SK-N-SH treated with all-trans-retinoic acid at 6 μM for 48 hours (cell line): ENCODE measurements around the gene NEAT1.
"Not testable (repeated sequence)": the region's sequence is repeated elsewhere in the genome, so short reads cannot be mapped to it uniquely, and the experiment has no call there.

ENCODE experiments used
- ARNTL ChIP-seq: fragments of 450-650 bp; formaldehyde crosslinking; IDR thresholded peaks from 2 replicates; pipeline ENCODE4 v1.5.0; 2020; ENCODE audit warnings: low read depth, mild to moderate bottlenecking, moderate library complexity, borderline replicate concordance
- BACH2 ChIP-seq: fragments of 250-450 bp; sonication (Bioruptor Pico); IDR thresholded peaks from 2 replicates; pipeline ENCODE4 v1.9.0; 2021; ENCODE audit warnings: mild to moderate bottlenecking, borderline replicate concordance
- PPARA ChIP-seq: fragments of 250-450 bp; sonication (Bioruptor Pico); IDR thresholded peaks from 2 replicates; pipeline ENCODE4 v1.5.0; 2020; ENCODE audit warnings: mild to moderate bottlenecking, borderline replicate concordance

DNA sequence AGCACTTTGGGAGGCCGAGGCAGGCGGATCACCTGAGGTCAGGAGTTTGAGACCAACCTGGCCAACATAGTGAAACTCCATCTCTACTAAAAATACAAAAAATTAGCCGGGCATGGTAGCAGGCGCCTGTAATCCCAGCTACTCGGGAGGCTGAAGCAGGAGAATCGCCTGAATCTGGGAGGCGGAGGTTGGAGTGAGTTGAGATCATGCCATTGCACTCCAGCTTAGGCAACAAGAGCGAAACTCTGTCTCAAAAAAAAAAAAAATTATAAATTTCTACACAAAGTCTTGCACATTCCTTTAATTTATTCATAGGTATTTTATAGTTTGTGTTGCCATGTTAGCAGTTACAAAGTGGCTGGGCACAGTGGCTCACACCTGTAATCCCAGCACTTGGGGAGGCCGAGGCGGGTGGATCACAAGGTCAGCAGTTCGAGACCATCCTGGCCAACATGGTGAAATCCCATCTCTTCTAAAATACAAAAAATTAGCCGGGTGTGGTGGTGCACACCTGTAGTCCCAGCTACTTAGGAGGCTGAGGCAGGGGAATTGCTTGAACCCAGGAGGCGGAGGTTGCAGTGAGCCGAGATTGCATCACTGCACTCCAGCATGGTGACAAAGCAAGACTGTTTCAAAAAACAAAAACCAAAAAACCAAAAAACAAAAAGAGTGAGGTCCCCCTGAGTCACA lies 50.1 kb downstream of the NEAT1 start:
- TF ChIP-seq PPARA, ARNTL, BACH2 (CRISPR knock-in tag): not testable (repeated sequence)
